OCI-LY7 (cell line): Measurements from ENCODE around the gene FBXO36. TPM values are rescaled to one million over a fixed set of nuclear protein-coding genes. Genes with fewer than 3 reads are reported as not detected.

Experiments used
- BruUV-seq: library from RNA; stranded (reverse); fragments of 400-500 nt; replicated peaks from 2 replicates; lab custom pipeline; 2021; lab: Mats Ljungman, UMichigan
- CTCF ChIA-PET: fragments of 300-600 bp; sonication (Branson Sonifier 250); formaldehyde crosslinking; loops from one replicate; lab custom pipeline; 2022; ENCODE audit warnings: antibody characterized with exemption; ENCODE audit not compliant: unreplicated experiment; lab: Charles Lee
- POLR2A ChIA-PET: fragments of 300-600 bp; sonication (Branson Sonifier 250); formaldehyde crosslinking; loops from one replicate; lab custom pipeline; 2022; ENCODE audit warnings: antibody characterized with exemption; lab: Charles Lee
- DNase-seq: peaks from one replicate; pipeline ENCODE4 v3.0.0-alpha.2; 2015; ENCODE audit warnings: low spot score
- H2AFZ ChIP-seq: fragments of 200-600 bp; sonication (generic), shearing (Covaris generic); 2 replicates; pipeline ENCODE4 v1.6.1; 2014; ENCODE audit warnings: mild to moderate bottlenecking, antibody characterized with exemption, low read length, moderate library complexity
- H3K27ac ChIP-seq: fragments of 200-600 bp; sonication (generic); 2 replicates; pipeline ENCODE4 v1.5.1; 2014; ENCODE audit warnings: mixed run types, low read depth, mild to moderate bottlenecking, moderate library complexity, low read length, inconsistent platforms; ENCODE audit not compliant: poor library complexity, severe bottlenecking
- H3K36me3 ChIP-seq: fragments of 200-600 bp; sonication (generic); 2 replicates; pipeline ENCODE4 v1.6.1; 2014; ENCODE audit warnings: mild to moderate bottlenecking, antibody characterized with exemption, low read length, moderate library complexity, mixed read lengths; ENCODE audit not compliant: insufficient read depth
- H3K4me1 ChIP-seq: fragments of 200-600 bp; sonication (generic); 2 replicates; pipeline ENCODE4 v1.5.1; 2014; ENCODE audit warnings: mild to moderate bottlenecking, low read length; ENCODE audit not compliant: insufficient read depth, poor library complexity, severe bottlenecking
- H3K4me2 ChIP-seq: fragments of 200-600 bp; sonication (generic); 2 replicates; pipeline ENCODE4 v1.6.1; 2014; ENCODE audit warnings: mild to moderate bottlenecking, low read length
- H3K4me3 ChIP-seq: fragments of 200-600 bp; sonication (generic); 2 replicates; pipeline ENCODE4 v1.5.1; 2014; ENCODE audit warnings: mild to moderate bottlenecking, low read depth, low read length; ENCODE audit not compliant: poor library complexity, severe bottlenecking
- H3K79me2 ChIP-seq: fragments of 200-600 bp; sonication (generic); 2 replicates; pipeline ENCODE4 v1.6.1; 2016; ENCODE audit warnings: low read depth, mild to moderate bottlenecking, low read length, moderate library complexity, mixed read lengths; ENCODE audit not compliant: insufficient read depth
- H3K9me2 ChIP-seq: fragments of 200-600 bp; sonication (generic); 2 replicates; pipeline ENCODE4 v1.6.1; 2016; ENCODE audit warnings: mild to moderate bottlenecking, low read length, mixed read lengths; ENCODE audit not compliant: insufficient read depth
- H3K9me3 ChIP-seq: fragments of 200-600 bp; sonication (generic); 2 replicates; pipeline ENCODE4 v1.6.1; 2014; ENCODE audit warnings: mild to moderate bottlenecking, mixed run types, low read length, mixed read lengths
- H4K20me1 ChIP-seq: fragments of 200-600 bp; sonication (generic); 2 replicates; pipeline ENCODE4 v1.6.1; 2014; ENCODE audit warnings: mild to moderate bottlenecking, antibody characterized with exemption, low read length, moderate library complexity, mixed read lengths; ENCODE audit not compliant: insufficient read depth
- EZH2phosphoT487 ChIP-seq: fragments of 200-600 bp; sonication (generic); IDR thresholded peaks from 2 replicates; pipeline ENCODE4 v1.6.1; 2018; ENCODE audit warnings: low read depth, borderline replicate concordance, mild to moderate bottlenecking, mixed run types, antibody characterized with exemption, low read length, moderate library complexity, mixed read lengths
- intact Hi-C: fragments of 100-400 bp; cut with micrococcal nuclease; formaldehyde crosslinking; loops from one replicate; pipeline ENCODE4 v1.10.0; 2022; ENCODE audit not compliant: unreplicated experiment
- total RNA-seq, 2 experiments: library from RNA; depleted of rRNA in 1 of 2; stranded (reverse); fragments of >200 nt in 1 of 2; shearing (Covaris generic) in 1 of 2; gene quantifications; 2 replicates each; pipeline ENCODE4 v1.2.3, GENCODE V29; 2014 to 2022
- TF ChIP-seq, protein P1 (sequence below): fragments of 200-600 bp; sonication (generic); conservative IDR thresholded peaks from 2 replicates; pipeline ENCODE4 v1.5.1; 2014; ENCODE audit warnings: mild to moderate bottlenecking, antibody characterized with exemption, low read length, moderate library complexity, mixed read lengths

The FBXO36 gene
- total RNA-seq, 2 experiments from 2014 or later, result 2.5 to 2.6 TPM

DNA sequence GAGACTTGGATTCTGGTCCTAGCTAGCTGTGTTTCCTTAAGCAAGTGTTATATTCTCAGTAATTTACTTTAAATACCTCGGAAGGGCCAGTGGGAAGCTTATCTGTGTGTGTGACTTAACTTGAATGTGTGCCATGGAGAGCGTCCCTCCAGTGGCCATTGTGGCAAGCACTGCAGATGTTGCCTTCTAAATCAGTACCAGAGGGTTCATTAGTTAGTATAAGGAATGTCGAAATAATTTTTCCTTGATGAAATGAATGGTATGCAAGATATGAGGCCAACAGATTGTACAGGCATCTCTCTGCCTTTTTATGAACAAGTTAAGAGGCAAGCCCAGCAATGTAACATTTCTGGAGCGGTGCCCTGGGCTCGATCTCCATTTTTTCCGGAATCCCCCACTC lies 52.0 kb downstream of the FBXO36 start:
- Histone ChIP-seq H2AFZ (no peak overlapping the region), H3K36me3 (no peaks in the 10 kb centered on the region), H3K9me3 (no peaks in the 10 kb centered on the region), H4K20me1 (no peaks in the 10 kb centered on the region), H3K4me2 (no peak overlapping the region), H3K27ac (no peak overlapping the region), H3K4me1 (no peaks in the 10 kb centered on the region), H3K79me2 (no peaks in the 10 kb centered on the region), H3K4me3 (no peak overlapping the region), H3K9me2 (no peaks in the 10 kb centered on the region)
- intact Hi-C loops, result no loop called here
- TF ChIP-seq, protein P1, sequence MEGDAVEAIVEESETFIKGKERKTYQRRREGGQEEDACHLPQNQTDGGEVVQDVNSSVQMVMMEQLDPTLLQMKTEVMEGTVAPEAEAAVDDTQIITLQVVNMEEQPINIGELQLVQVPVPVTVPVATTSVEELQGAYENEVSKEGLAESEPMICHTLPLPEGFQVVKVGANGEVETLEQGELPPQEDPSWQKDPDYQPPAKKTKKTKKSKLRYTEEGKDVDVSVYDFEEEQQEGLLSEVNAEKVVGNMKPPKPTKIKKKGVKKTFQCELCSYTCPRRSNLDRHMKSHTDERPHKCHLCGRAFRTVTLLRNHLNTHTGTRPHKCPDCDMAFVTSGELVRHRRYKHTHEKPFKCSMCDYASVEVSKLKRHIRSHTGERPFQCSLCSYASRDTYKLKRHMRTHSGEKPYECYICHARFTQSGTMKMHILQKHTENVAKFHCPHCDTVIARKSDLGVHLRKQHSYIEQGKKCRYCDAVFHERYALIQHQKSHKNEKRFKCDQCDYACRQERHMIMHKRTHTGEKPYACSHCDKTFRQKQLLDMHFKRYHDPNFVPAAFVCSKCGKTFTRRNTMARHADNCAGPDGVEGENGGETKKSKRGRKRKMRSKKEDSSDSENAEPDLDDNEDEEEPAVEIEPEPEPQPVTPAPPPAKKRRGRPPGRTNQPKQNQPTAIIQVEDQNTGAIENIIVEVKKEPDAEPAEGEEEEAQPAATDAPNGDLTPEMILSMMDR, result no peak
- TF ChIP-seq EZH2phosphoT487, result no peak
- ChIA-PET CTCF (no interaction called here), POLR2A (no interaction called here)
- BruUV-seq, result no TSS peak
- no peak for DNase-seq

DNA sequence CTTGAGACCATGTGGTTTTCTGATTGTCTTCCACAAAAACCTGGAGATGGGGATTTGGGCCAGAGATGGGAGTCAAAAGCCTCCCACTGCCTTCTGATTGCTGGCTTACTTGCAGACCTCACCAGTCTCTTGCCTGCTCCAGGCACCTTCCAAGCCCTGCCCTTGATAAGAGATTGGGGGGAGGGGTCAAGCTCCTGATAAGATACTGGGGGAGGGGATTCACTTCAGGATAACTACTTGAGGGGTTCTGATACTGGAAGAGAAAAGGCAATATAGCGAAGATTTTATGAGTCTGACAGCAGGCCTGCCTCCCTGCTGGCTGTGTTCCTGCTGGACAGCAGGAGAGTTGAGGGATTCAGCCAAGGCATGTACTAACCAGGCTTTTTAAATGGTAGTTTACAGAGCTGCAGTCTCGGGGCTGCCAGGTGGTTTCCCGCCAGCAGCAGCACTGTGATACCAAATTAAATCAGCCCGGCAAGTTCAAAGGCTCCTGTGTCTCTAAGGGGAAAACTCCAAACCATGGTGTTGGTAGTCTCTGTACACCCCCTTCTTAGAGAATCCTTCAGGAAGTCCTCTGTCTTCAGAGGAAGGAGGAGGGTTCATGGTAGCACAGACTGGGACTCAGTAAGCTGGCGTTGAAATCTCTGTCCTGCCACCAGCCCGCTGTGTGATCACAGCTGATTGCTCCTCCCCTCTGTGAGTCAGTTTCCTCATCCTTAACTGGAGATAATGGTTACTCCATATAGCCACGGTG lies 58.3 kb downstream of the FBXO36 start:
- no peak overlapping the region for H3K4me3 ChIP-seq
- no peaks in the 10 kb centered on the region for H4K20me1 ChIP-seq
- H3K9me2 ChIP-seq, result no peaks in the 10 kb centered on the region
- TF ChIP-seq, protein P1, result no peak
- no peak for TF ChIP-seq EZH2phosphoT487
- H3K4me1 ChIP-seq, result no peaks in the 10 kb centered on the region
- H3K79me2 ChIP-seq, result no peaks in the 10 kb centered on the region
- CTCF ChIA-PET, result interaction anchor here (0.6 kb wide), 1 partner anchor 1309 kb away, joined by 3 read pairs; no protein-coding TSS in a partner anchor
- no TSS peak for BruUV-seq
- H2AFZ ChIP-seq, result peak overlapping the region; percentile 23; the same call in 1 of the 2 replicates
- H3K4me2 ChIP-seq, result no peak overlapping the region
- intact Hi-C loops, result no loop called here
- POLR2A ChIA-PET, result no interaction called here
- H3K9me3 ChIP-seq, result no peaks in the 10 kb centered on the region
- no peak overlapping the region for H3K27ac ChIP-seq
- no peaks in the 10 kb centered on the region for H3K36me3 ChIP-seq
- no peak for DNase-seq

DNA sequence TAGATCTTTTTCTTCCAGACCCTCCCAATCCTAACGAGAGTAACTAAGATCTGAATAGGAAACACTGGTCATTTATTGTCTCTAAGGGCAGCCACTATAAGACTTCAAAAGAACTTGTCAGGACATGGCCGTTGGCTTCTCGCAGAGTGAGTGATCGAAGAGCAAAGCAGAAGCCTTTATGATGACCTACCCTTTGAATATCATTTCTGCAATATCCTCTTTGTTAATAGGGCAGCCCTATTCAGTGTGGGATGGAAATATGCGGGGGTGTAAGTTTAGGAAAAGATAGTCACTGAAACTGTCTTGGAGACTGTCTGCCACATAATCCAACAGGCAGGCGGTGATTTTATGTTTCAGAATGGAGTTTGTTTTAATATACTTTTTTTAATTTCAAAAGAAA lies 70.9 kb downstream of the FBXO36 start:
- no TSS peak for BruUV-seq
- Histone ChIP-seq H3K4me2 (no peak overlapping the region), H3K79me2 (no peaks in the 10 kb centered on the region), H3K9me3 (no peaks in the 10 kb centered on the region), H3K36me3 (no peaks in the 10 kb centered on the region), H4K20me1 (no peaks in the 10 kb centered on the region), H3K27ac (no peak overlapping the region), H3K4me3 (no peak overlapping the region), H2AFZ (no peak overlapping the region), H3K9me2 (no peaks in the 10 kb centered on the region), H3K4me1 (no peaks in the 10 kb centered on the region)
- CTCF ChIA-PET, result no interaction called here
- DNase-seq, result no peak
- POLR2A ChIA-PET, result no interaction called here
- intact Hi-C loops, result no loop called here
- TF ChIP-seq, protein P1, result no peak
- TF ChIP-seq EZH2phosphoT487, result no peak
